Endothelial cell of umbilical vein (primary cell): ENCODE measurements around the gene CSMD2.

ENCODE experiments used
- CTCF ChIP-seq, 2 donors: IDR thresholded peaks; 1 replicate in 1 of 2; 2 replicates in 1 of 2; pipeline ENCODE4 v1.5.1; 2011; ENCODE audit warnings: low read length in 2 of 2, mild to moderate bottlenecking in 2 of 2, moderate library complexity in 2 of 2, control low read depth in 1 of 2, inconsistent platforms in 1 of 2, low read depth in 1 of 2; ENCODE audit not compliant: insufficient read depth in 1 of 2; ENCODE audit errors: extremely low read depth in 1 of 2
- EZH2 ChIP-seq: IDR thresholded peaks from 2 replicates; pipeline ENCODE4 v1.6.1; 2012; ENCODE audit warnings: borderline replicate concordance, low read depth, mild to moderate bottlenecking, moderate library complexity, low read length, inconsistent platforms; ENCODE audit not compliant: severe bottlenecking
- FOS ChIP-seq: IDR thresholded peaks from 2 replicates; pipeline ENCODE4 v1.6.1; 2011; ENCODE audit warnings: mild to moderate bottlenecking, low read length, moderate library complexity, borderline replicate concordance; ENCODE audit not compliant: insufficient read depth
- GATA2 ChIP-seq: IDR thresholded peaks from 2 replicates; pipeline ENCODE4 v1.7.0; 2011; ENCODE audit warnings: low read depth, mild to moderate bottlenecking, moderate library complexity, mixed read lengths, low read length; ENCODE audit not compliant: insufficient read length, insufficient read depth
- JUN ChIP-seq: IDR thresholded peaks from 2 replicates; pipeline ENCODE4 v1.6.1; 2011; ENCODE audit warnings: borderline replicate concordance, low read depth; ENCODE audit not compliant: insufficient read length, insufficient read depth
- MAX ChIP-seq: IDR thresholded peaks from 2 replicates; pipeline ENCODE4 v1.6.1; 2011; ENCODE audit not compliant: insufficient read depth, insufficient read length
- MYC ChIP-seq: IDR thresholded peaks from one replicate; pipeline ENCODE4 v1.6.1; 2011; ENCODE audit warnings: mild to moderate bottlenecking, low read depth, low read length
- POLR2A ChIP-seq: IDR thresholded peaks from 2 replicates; pipeline ENCODE4 v1.6.1; 2012; ENCODE audit warnings: low read depth, mild to moderate bottlenecking, control low read depth, low read length
- POLR2AphosphoS5 ChIP-seq: IDR thresholded peaks from 2 replicates; pipeline ENCODE4 v1.6.1; 2012; ENCODE audit warnings: low read depth, mild to moderate bottlenecking, control low read depth, low read length, moderate library complexity; ENCODE audit not compliant: insufficient read depth

DNA sequence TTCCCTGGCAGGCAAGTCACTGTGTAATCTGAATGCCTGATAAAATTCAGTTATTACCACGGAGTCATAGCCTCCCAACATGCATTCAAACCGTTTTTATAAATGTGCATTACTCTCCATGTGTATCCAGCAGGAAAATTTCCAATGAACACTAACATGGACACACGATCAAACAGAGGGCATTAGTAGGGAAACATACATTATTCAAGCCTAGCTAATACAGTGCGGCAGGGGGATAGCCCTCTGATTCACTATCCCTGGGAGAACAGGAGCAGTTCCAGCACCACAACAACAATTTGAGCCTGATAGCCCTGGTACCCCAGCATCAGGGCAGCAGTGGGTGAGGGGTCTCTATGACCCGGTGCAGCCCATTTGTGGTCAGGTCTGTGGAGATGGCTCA, 337.0 kb downstream of the CSMD2 start:
- TF ChIP-seq CTCF (IDR thresholded peaks at IDR 0.05; ENCODE audit: extremely low read depth in 1 of 2, insufficient read depth in 1 of 2, low read depth in 1 of 2, low read length in 2 of 2) (no peak), GATA2 (no peak), POLR2A (no peak), EZH2 (no peak), POLR2AphosphoS5 (no peak), MAX (no peak), FOS (no peak), MYC (no peak), JUN (no peak)
